T-helper 1 cell treated with Interleukin-12 subunit alpha and Interleukin-12 subunit beta and Interleukin-4 antibody, amounts not matched to agents 30 μg/mL and 1 μg/mL, for 36 hours (primary cell): ENCODE data around the gene NUBP2.

Experiments used
- H3K27ac Mint-ChIP-seq: one replicate; pipeline ENCODE4 v1.8.0; 2021; ENCODE audit warnings: mild to moderate bottlenecking, mixed read lengths
- H3K27me3 Mint-ChIP-seq: one replicate; pipeline ENCODE4 v1.8.0; 2021; ENCODE audit warnings: low read depth, mixed read lengths
- H3K36me3 Mint-ChIP-seq: one replicate; pipeline ENCODE4 v1.8.0; 2021; ENCODE audit warnings: low read depth, mixed read lengths
- H3K4me1 Mint-ChIP-seq: one replicate; pipeline ENCODE4 v1.8.0; 2021; ENCODE audit warnings: low read depth, mixed read lengths
- H3K4me3 Mint-ChIP-seq: one replicate; pipeline ENCODE4 v1.8.0; 2021; ENCODE audit warnings: mild to moderate bottlenecking, moderate library complexity, mixed read lengths
- H3K9me3 Mint-ChIP-seq: one replicate; pipeline ENCODE4 v1.8.0; 2021; ENCODE audit warnings: mixed read lengths

The NUBP2 gene

GRCh38 chr16:1749152-1750117 lies 33.3 kb upstream of the NUBP2 start:
- H3K4me1 Mint-ChIP-seq, result no peaks in the 10 kb centered on the region
- no peak overlapping the region for H3K27ac Mint-ChIP-seq
- H3K27me3 Mint-ChIP-seq, result no peaks in the 10 kb centered on the region
- no peaks in the 10 kb centered on the region for H3K9me3 Mint-ChIP-seq
- peaks cover 2% of the 10 kb centered on the region for H3K36me3 Mint-ChIP-seq
- H3K4me3 Mint-ChIP-seq, result no peak overlapping the region

- peaks cover 3% of the 10 kb centered on the region for H3K36me3 Mint-ChIP-seq
- H3K9me3 Mint-ChIP-seq, result no peaks in the 10 kb centered on the region
- H3K4me1 Mint-ChIP-seq, result peaks cover 3% of the 10 kb centered on the region
- H3K4me3 Mint-ChIP-seq, result no peak overlapping the region
- no peaks in the 10 kb centered on the region for H3K27me3 Mint-ChIP-seq
- H3K27ac Mint-ChIP-seq, result no peak overlapping the region
These were observed 30.8 kb upstream of the NUBP2 start for GRCh38 chr16:1751946-1752345.

- H3K27me3 Mint-ChIP-seq, result no peaks in the 10 kb centered on the region
- H3K4me1 Mint-ChIP-seq, result peaks cover 3% of the 10 kb centered on the region
- no peak overlapping the region for H3K27ac Mint-ChIP-seq
- H3K9me3 Mint-ChIP-seq, result no peaks in the 10 kb centered on the region
- peaks cover 3% of the 10 kb centered on the region for H3K36me3 Mint-ChIP-seq
- H3K4me3 Mint-ChIP-seq, result no peak overlapping the region
These were observed 29.9 kb upstream of the NUBP2 start for GRCh38 chr16:1752853-1753252.

- H3K9me3 Mint-ChIP-seq, result no peaks in the 10 kb centered on the region
- no peak overlapping the region for H3K4me3 Mint-ChIP-seq
- no peaks in the 10 kb centered on the region for H3K27me3 Mint-ChIP-seq
- peaks cover 5% of the 10 kb centered on the region for H3K36me3 Mint-ChIP-seq
- H3K27ac Mint-ChIP-seq, result no peak overlapping the region
- H3K4me1 Mint-ChIP-seq, result peaks cover 3% of the 10 kb centered on the region
These were observed 28.6 kb upstream of the NUBP2 start for GRCh38 chr16:1754204-1754603.

- Mint-ChIP-seq H3K4me3 (no peak overlapping the region), H3K9me3 (no peaks in the 10 kb centered on the region), H3K4me1 (peaks cover 3% of the 10 kb centered on the region), H3K27ac (no peak overlapping the region), H3K36me3 (peaks cover 12% of the 10 kb centered on the region), H3K27me3 (no peaks in the 10 kb centered on the region)
These were observed 24.9 kb upstream of the NUBP2 start for GRCh38 chr16:1757714-1758461.

- peak overlapping the region; percentile 55 for H3K27ac Mint-ChIP-seq
- H3K9me3 Mint-ChIP-seq, result no peaks in the 10 kb centered on the region
- H3K36me3 Mint-ChIP-seq, result peaks cover 12% of the 10 kb centered on the region
These were observed 23.8 kb upstream of the NUBP2 start for GRCh38 chr16:1758923-1759322.

GRCh38 chr16:1759511-1759910 lies 23.2 kb upstream of the NUBP2 start:
- H3K27me3 Mint-ChIP-seq, result no peaks in the 10 kb centered on the region
- peaks cover 12% of the 10 kb centered on the region for H3K36me3 Mint-ChIP-seq
- H3K4me1 Mint-ChIP-seq, result peaks cover 3% of the 10 kb centered on the region
- no peak overlapping the region for H3K27ac Mint-ChIP-seq
- no peak overlapping the region for H3K4me3 Mint-ChIP-seq
- H3K9me3 Mint-ChIP-seq, result no peaks in the 10 kb centered on the region

More at GRCh38 chr16:1758923-1759322, 23.8 kb upstream of the NUBP2 start:
- H3K4me3 Mint-ChIP-seq, result no peak overlapping the region
- no peaks in the 10 kb centered on the region for H3K27me3 Mint-ChIP-seq
- H3K4me1 Mint-ChIP-seq, result peaks cover 3% of the 10 kb centered on the region

- no peaks in the 10 kb centered on the region for H3K27me3 Mint-ChIP-seq
- peaks cover 9% of the 10 kb centered on the region for H3K36me3 Mint-ChIP-seq
- H3K4me1 Mint-ChIP-seq, result peaks cover 3% of the 10 kb centered on the region
- H3K4me3 Mint-ChIP-seq, result no peak overlapping the region
- H3K9me3 Mint-ChIP-seq, result no peaks in the 10 kb centered on the region
- H3K27ac Mint-ChIP-seq, result no peak overlapping the region
These were observed 21.8 kb upstream of the NUBP2 start for GRCh38 chr16:1760911-1761310.

GRCh38 chr16:1761751-1762150 lies 21.0 kb upstream of the NUBP2 start:
- H3K27ac Mint-ChIP-seq, result no peak overlapping the region
- H3K4me1 Mint-ChIP-seq, result peaks cover 1% of the 10 kb centered on the region
- no peak overlapping the region for H3K4me3 Mint-ChIP-seq
- no peaks in the 10 kb centered on the region for H3K9me3 Mint-ChIP-seq
- H3K27me3 Mint-ChIP-seq, result no peaks in the 10 kb centered on the region
- H3K36me3 Mint-ChIP-seq, result peaks cover 9% of the 10 kb centered on the region

- no peaks in the 10 kb centered on the region for H3K9me3 Mint-ChIP-seq
- no peaks in the 10 kb centered on the region for H3K4me1 Mint-ChIP-seq
- H3K27me3 Mint-ChIP-seq, result no peaks in the 10 kb centered on the region
- no peak overlapping the region for H3K27ac Mint-ChIP-seq
- peaks cover 11% of the 10 kb centered on the region for H3K36me3 Mint-ChIP-seq
- no peak overlapping the region for H3K4me3 Mint-ChIP-seq
These were observed 20.4 kb upstream of the NUBP2 start for GRCh38 chr16:1762196-1762878.

GRCh38 chr16:1762879-1763520 lies 19.8 kb upstream of the NUBP2 start:
- Mint-ChIP-seq H3K27ac (no peak overlapping the region), H3K27me3 (no peaks in the 10 kb centered on the region), H3K4me1 (no peaks in the 10 kb centered on the region), H3K9me3 (no peaks in the 10 kb centered on the region), H3K36me3 (peaks cover 11% of the 10 kb centered on the region), H3K4me3 (no peak overlapping the region)

GRCh38 chr16:1763521-1764511 lies 18.9 kb upstream of the NUBP2 start:
- no peaks in the 10 kb centered on the region for H3K9me3 Mint-ChIP-seq
- peaks cover 10% of the 10 kb centered on the region for H3K36me3 Mint-ChIP-seq
- no peak overlapping the region for H3K4me3 Mint-ChIP-seq
- H3K27me3 Mint-ChIP-seq, result no peaks in the 10 kb centered on the region
- no peaks in the 10 kb centered on the region for H3K4me1 Mint-ChIP-seq
- H3K27ac Mint-ChIP-seq, result no peak overlapping the region

GRCh38 chr16:1764971-1765370 lies 17.8 kb upstream of the NUBP2 start:
- Mint-ChIP-seq H3K36me3 (peaks cover 9% of the 10 kb centered on the region), H3K9me3 (no peaks in the 10 kb centered on the region), H3K4me1 (no peaks in the 10 kb centered on the region), H3K4me3 (no peak overlapping the region), H3K27me3 (no peaks in the 10 kb centered on the region), H3K27ac (no peak overlapping the region)
